ENCODE data around the gene SMIM15. TPM values are rescaled to one million over a fixed set of nuclear protein-coding genes. Genes with fewer than 3 reads are reported as not detected.

SMIM15 gene
- total and polyA plus RNA-seq, 2 donors (not counting 1 experiment from before 2014, with no cell fraction given): 5.7 to 29.8 TPM

DNA sequence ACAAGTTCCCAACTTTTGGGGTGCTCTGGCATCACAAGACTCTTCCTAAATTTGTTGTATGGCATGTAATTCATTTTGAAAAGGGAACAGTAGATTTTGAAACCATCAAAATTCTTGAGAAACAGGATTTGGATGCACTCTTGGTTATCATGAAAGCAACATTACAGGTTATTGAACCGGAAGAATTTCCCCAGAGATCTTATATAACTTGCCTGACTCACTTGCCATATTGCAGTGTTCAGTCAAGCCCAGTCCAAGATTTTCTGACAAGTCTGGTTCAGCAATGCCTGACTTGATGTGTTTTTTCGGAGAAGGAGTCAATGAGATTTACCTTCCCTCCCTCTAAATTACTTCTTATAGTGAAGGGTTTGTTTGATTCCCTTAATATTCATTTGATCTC lies 32.0 kb downstream of the SMIM15 start:
- H3K9ac ChIP-seq (ENCODE audit: low read length): no peak overlapping the region
- DNase-seq (no peak), ATAC-seq (ENCODE audit: low read depth) (no peak)
- ChIA-PET POLR2A (no interaction called here), CTCF (no interaction called here)
- Mint-ChIP-seq H3K27ac (no peak overlapping the region), H3K4me1 (no peaks in the 10 kb centered on the region), H3K4me3 (no peak overlapping the region), H3K27me3 (no peaks in the 10 kb centered on the region), H3K9me3 (ENCODE audit: insufficient read depth) (no peaks in the 10 kb centered on the region)
- intact Hi-C loops (cut with micrococcal nuclease): no loop called here
- H3K4me3 ChIP-seq (ENCODE audit: control extremely low read depth in 1 of 5, extremely low read depth in 1 of 5, insufficient read depth in 1 of 5, low read depth in 2 of 5, low read length in 4 of 5): no peak overlapping the region
- H3K27me3 ChIP-seq (replicated peaks in 1 of 4; ENCODE audit: control extremely low read depth in 1 of 4, control insufficient read depth in 3 of 4, insufficient read depth in 4 of 4, low read length in 3 of 4): no peaks in the 10 kb centered on the region
- no peak overlapping the region for H3K4me2 ChIP-seq (replicated peaks; ENCODE audit: low read depth, low read length, poor library complexity, severe bottlenecking)
- H3K79me2 ChIP-seq (ENCODE audit: control insufficient read depth, insufficient read depth, low read length): no peaks in the 10 kb centered on the region
- WGBS (ENCODE audit: insufficient coverage): 100% methylated on average over 1 of the region's 2 CpGs
- no peaks in the 10 kb centered on the region for H4K20me1 ChIP-seq (ENCODE audit: control insufficient read depth, insufficient read depth, low read length, poor library complexity, severe bottlenecking)
- H2AFZ ChIP-seq (ENCODE audit: insufficient read depth, low read depth, low read length, poor library complexity, severe bottlenecking): no peak overlapping the region
- H3K4me1 ChIP-seq (ENCODE audit: control insufficient read depth in 2 of 2, insufficient read depth in 2 of 2, low read length in 2 of 2): no peaks in the 10 kb centered on the region
- no peak overlapping the region for H3K27ac ChIP-seq (ENCODE audit: low read length in 2 of 2)
- no peak for TF ChIP-seq EZH2 (IDR thresholded peaks at IDR 0.05; ENCODE audit: borderline replicate concordance, insufficient read depth, low read depth, low read length, poor library complexity, severe bottlenecking)
- TF ChIP-seq, protein P1, sequence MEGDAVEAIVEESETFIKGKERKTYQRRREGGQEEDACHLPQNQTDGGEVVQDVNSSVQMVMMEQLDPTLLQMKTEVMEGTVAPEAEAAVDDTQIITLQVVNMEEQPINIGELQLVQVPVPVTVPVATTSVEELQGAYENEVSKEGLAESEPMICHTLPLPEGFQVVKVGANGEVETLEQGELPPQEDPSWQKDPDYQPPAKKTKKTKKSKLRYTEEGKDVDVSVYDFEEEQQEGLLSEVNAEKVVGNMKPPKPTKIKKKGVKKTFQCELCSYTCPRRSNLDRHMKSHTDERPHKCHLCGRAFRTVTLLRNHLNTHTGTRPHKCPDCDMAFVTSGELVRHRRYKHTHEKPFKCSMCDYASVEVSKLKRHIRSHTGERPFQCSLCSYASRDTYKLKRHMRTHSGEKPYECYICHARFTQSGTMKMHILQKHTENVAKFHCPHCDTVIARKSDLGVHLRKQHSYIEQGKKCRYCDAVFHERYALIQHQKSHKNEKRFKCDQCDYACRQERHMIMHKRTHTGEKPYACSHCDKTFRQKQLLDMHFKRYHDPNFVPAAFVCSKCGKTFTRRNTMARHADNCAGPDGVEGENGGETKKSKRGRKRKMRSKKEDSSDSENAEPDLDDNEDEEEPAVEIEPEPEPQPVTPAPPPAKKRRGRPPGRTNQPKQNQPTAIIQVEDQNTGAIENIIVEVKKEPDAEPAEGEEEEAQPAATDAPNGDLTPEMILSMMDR (IDR thresholded peaks at IDR 0.05): no peak
- no peaks in the 10 kb centered on the region for H3K36me3 ChIP-seq (replicated peaks in 1 of 2; ENCODE audit: control extremely low read depth in 1 of 2, control insufficient read depth in 1 of 2, extremely low read depth in 1 of 2, insufficient read depth in 2 of 2, low read length in 1 of 2)
- H3K9me3 ChIP-seq (ENCODE audit: control extremely low read depth in 1 of 3, control insufficient read depth in 2 of 3, insufficient read depth in 1 of 3, low read length in 2 of 3): no peaks in the 10 kb centered on the region

DNA sequence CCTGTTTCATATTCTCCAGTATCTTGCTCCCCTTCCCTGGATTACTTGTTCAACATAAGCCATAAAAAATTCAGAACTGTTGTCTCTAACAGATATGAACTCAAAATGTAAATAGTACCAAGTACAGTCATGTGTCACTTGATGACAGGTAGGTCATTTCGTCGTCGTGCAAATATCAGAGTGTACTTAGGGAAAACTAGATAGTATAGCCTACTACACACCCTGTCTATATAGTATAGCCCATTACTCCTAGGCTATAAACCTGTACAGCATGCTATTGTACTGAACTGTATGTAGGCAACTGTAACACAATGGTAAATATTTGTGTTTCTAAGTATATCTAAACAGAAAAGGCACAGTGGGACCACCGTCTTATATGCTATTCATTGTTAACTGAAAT lies 39.1 kb downstream of the SMIM15 start:
- 83% methylated on average over 1 of the region's 4 CpGs for WGBS (ENCODE audit: insufficient coverage)
- Histone ChIP-seq H4K20me1 (ENCODE audit: control insufficient read depth, insufficient read depth, low read length, poor library complexity, severe bottlenecking) (no peaks in the 10 kb centered on the region), H3K4me1 (ENCODE audit: control insufficient read depth in 2 of 2, insufficient read depth in 2 of 2, low read length in 2 of 2) (no peaks in the 10 kb centered on the region), H2AFZ (ENCODE audit: insufficient read depth, low read depth, low read length, poor library complexity, severe bottlenecking) (no peak overlapping the region), H3K27me3 (replicated peaks in 1 of 4; ENCODE audit: control extremely low read depth in 1 of 4, control insufficient read depth in 3 of 4, insufficient read depth in 4 of 4, low read length in 3 of 4) (no peaks in the 10 kb centered on the region), H3K4me2 (replicated peaks; ENCODE audit: low read depth, low read length, poor library complexity, severe bottlenecking) (no peak overlapping the region), H3K36me3 (replicated peaks in 1 of 2; ENCODE audit: control extremely low read depth in 1 of 2, control insufficient read depth in 1 of 2, extremely low read depth in 1 of 2, insufficient read depth in 2 of 2, low read length in 1 of 2) (no peaks in the 10 kb centered on the region), H3K9ac (ENCODE audit: low read length) (no peak overlapping the region), H3K27ac (ENCODE audit: low read length in 2 of 2) (no peak overlapping the region), H3K79me2 (ENCODE audit: control insufficient read depth, insufficient read depth, low read length) (no peaks in the 10 kb centered on the region), H3K4me3 (ENCODE audit: control extremely low read depth in 1 of 5, extremely low read depth in 1 of 5, insufficient read depth in 1 of 5, low read depth in 2 of 5, low read length in 4 of 5) (no peak overlapping the region), H3K9me3 (ENCODE audit: control extremely low read depth in 1 of 3, control insufficient read depth in 2 of 3, insufficient read depth in 1 of 3, low read length in 2 of 3) (peaks cover 0 to 3% (median 0%) of the 10 kb centered on the region in 3 donors)
- ATAC-seq (ENCODE audit: low read depth): no peak
- Mint-ChIP-seq H3K4me1 (no peaks in the 10 kb centered on the region), H3K4me3 (no peak overlapping the region), H3K9me3 (ENCODE audit: insufficient read depth) (no peaks in the 10 kb centered on the region), H3K27me3 (no peaks in the 10 kb centered on the region), H3K27ac (no peak overlapping the region)
- CTCF ChIA-PET: no interaction called here
- POLR2A ChIA-PET: no interaction called here
- intact Hi-C loops (cut with micrococcal nuclease): no loop called here
- DNase-seq: no peak
- TF ChIP-seq, protein P1 (IDR thresholded peaks at IDR 0.05): no peak
- no peak for TF ChIP-seq EZH2 (IDR thresholded peaks at IDR 0.05; ENCODE audit: borderline replicate concordance, insufficient read depth, low read depth, low read length, poor library complexity, severe bottlenecking)

Data from B cell (primary cell).